Trophoblast cell (in vitro differentiated cells and primary cell): ENCODE data around the gene PDE6G.
A peak's percentile ranks its signal among the peaks of the same experiment; 100 is the strongest.

Experiments
- DNase-seq, 2 donors: peaks; one replicate each; pipeline ENCODE4 v3.0.0-alpha.2; 2016
- H2AFZ ChIP-seq: 2 replicates; pipeline ENCODE4 v1.6.1; 2013; ENCODE audit warnings: low read length, moderate library complexity, mild to moderate bottlenecking; ENCODE audit not compliant: insufficient read depth, poor library complexity
- H2AK5ac ChIP-seq: 2 replicates; pipeline ENCODE4 v1.6.1; 2013; ENCODE audit warnings: mild to moderate bottlenecking, low read length
- H2BK120ac ChIP-seq: 2 replicates; pipeline ENCODE4 v1.6.1; 2013; ENCODE audit warnings: low read length, mild to moderate bottlenecking, moderate library complexity; ENCODE audit not compliant: insufficient read depth, poor library complexity
- H2BK12ac ChIP-seq: 2 replicates; pipeline ENCODE4 v1.6.1; 2013; ENCODE audit warnings: mild to moderate bottlenecking, low read length, moderate library complexity
- H2BK5ac ChIP-seq: 2 replicates; pipeline ENCODE4 v1.6.1; 2013; ENCODE audit warnings: low read length, low read depth, moderate library complexity, mild to moderate bottlenecking; ENCODE audit not compliant: poor library complexity
- H3K14ac ChIP-seq: 2 replicates; pipeline ENCODE4 v1.6.1; 2013; ENCODE audit warnings: mild to moderate bottlenecking, low read length
- H3K18ac ChIP-seq: 2 replicates; pipeline ENCODE4 v1.6.1; 2013; ENCODE audit warnings: mild to moderate bottlenecking, low read length
- H3K23ac ChIP-seq: 2 replicates; pipeline ENCODE4 v1.6.1; 2013; ENCODE audit warnings: low read length
- H3K27ac ChIP-seq: 2 replicates; pipeline ENCODE4 v1.5.1; 2013; ENCODE audit warnings: low read depth, mild to moderate bottlenecking, inconsistent platforms, low read length, moderate library complexity
- H3K27me3 ChIP-seq: 2 replicates; pipeline ENCODE4 v1.6.1; 2013; ENCODE audit warnings: inconsistent platforms, mild to moderate bottlenecking, low read length, moderate library complexity; ENCODE audit not compliant: insufficient read depth
- H3K36me3 ChIP-seq, 2 experiments: 1 replicate in 1 of 2; 2 replicates in 1 of 2; pipeline ENCODE4 v1.6.1; 2013; ENCODE audit warnings: low read length in 2 of 2, mild to moderate bottlenecking in 2 of 2, moderate library complexity in 1 of 2; ENCODE audit not compliant: insufficient read depth in 2 of 2, control insufficient read depth in 1 of 2
- H3K4ac ChIP-seq: 2 replicates; pipeline ENCODE4 v1.6.1; 2013; ENCODE audit warnings: low read depth, mild to moderate bottlenecking, low read length, moderate library complexity
- H3K4me1 ChIP-seq, 2 experiments: 1 replicate in 1 of 2; 2 replicates in 1 of 2; pipeline ENCODE4 v1.6.1; 2013; ENCODE audit warnings: low read length in 2 of 2, mild to moderate bottlenecking in 2 of 2, moderate library complexity in 1 of 2; ENCODE audit not compliant: insufficient read depth in 2 of 2, control insufficient read depth in 1 of 2
- H3K4me2 ChIP-seq: 2 replicates; pipeline ENCODE4 v1.6.1; 2013; ENCODE audit warnings: inconsistent platforms, mild to moderate bottlenecking, low read length, moderate library complexity
- H3K4me3 ChIP-seq: 2 replicates; pipeline ENCODE4 v1.5.1; 2013; ENCODE audit warnings: mild to moderate bottlenecking, low read depth, low read length, inconsistent platforms
- H3K79me1 ChIP-seq: one replicate; pipeline ENCODE4 v1.6.1; 2013; ENCODE audit warnings: low read length
- H3K79me2 ChIP-seq: 2 replicates; pipeline ENCODE4 v1.6.1; 2013; ENCODE audit warnings: low read length, mild to moderate bottlenecking; ENCODE audit not compliant: control insufficient read depth, insufficient read depth, poor library complexity
- H3K9ac ChIP-seq: 2 replicates; pipeline ENCODE4 v1.6.1; 2013; ENCODE audit warnings: mild to moderate bottlenecking, low read length
- H3K9me3 ChIP-seq: 2 replicates; pipeline ENCODE4 v1.6.1; 2013; ENCODE audit warnings: low read depth, mild to moderate bottlenecking, control low read depth, inconsistent platforms, low read length; ENCODE audit not compliant: insufficient read depth
- H4K12ac ChIP-seq: 2 replicates; pipeline ENCODE4 v1.6.1; 2013; ENCODE audit warnings: low read depth, mild to moderate bottlenecking, low read length, moderate library complexity
- H4K8ac ChIP-seq: 2 replicates; pipeline ENCODE4 v1.6.1; 2013; ENCODE audit warnings: low read depth, mild to moderate bottlenecking, low read length, moderate library complexity
- H4K91ac ChIP-seq: one replicate; pipeline ENCODE4 v1.6.1; 2013; ENCODE audit warnings: low read depth, mild to moderate bottlenecking, low read length, moderate library complexity
- WGBS: extraction: QIAGEN DNeasy Blood & Tissue Kit; methylation state at CpG from one replicate; pipeline ENCODE4 v1.1.7; 2013; ENCODE audit warnings: missing lambda C conversion rate; ENCODE audit not compliant: insufficient read length, insufficient coverage; ENCODE audit errors: extremely low coverage; 5-methylcytosine and 5-hydroxymethylcytosine counted together

The PDE6G gene

GRCh38 chr17:81672504-81672903 lies 16.2 kb upstream of the PDE6G start:
- no peak overlapping the region for H3K4me2 ChIP-seq
- H3K14ac ChIP-seq = no peak overlapping the region
- H2AK5ac ChIP-seq = no peak overlapping the region
- no peak overlapping the region for H2AFZ ChIP-seq
- H3K18ac ChIP-seq = no peak overlapping the region
- no peaks in the 10 kb centered on the region for H3K79me2 ChIP-seq
- H3K27ac ChIP-seq = no peak overlapping the region
- H2BK5ac ChIP-seq = no peak overlapping the region
- peaks cover 4% of the 10 kb centered on the region for H3K9me3 ChIP-seq
- H3K79me1 ChIP-seq = no peaks in the 10 kb centered on the region
- no peak overlapping the region for H3K9ac ChIP-seq
- peaks cover 3 to 5% of the 10 kb centered on the region in 2 experiments for H3K4me1 ChIP-seq
- no peak overlapping the region for H3K4me3 ChIP-seq
- no peak overlapping the region for H4K12ac ChIP-seq
- H2BK120ac ChIP-seq = no peak overlapping the region
- H3K27me3 ChIP-seq = no peaks in the 10 kb centered on the region
- H3K4ac ChIP-seq = no peak overlapping the region
- H2BK12ac ChIP-seq = no peak overlapping the region
- H4K8ac ChIP-seq = no peak overlapping the region
- no peak overlapping the region for H4K91ac ChIP-seq
- H3K23ac ChIP-seq = no peak overlapping the region
- peaks cover 54 to 57% of the 10 kb centered on the region in 2 experiments for H3K36me3 ChIP-seq
- no CpG with 5 or more reads among the region's 18 CpGs for WGBS
- DNase-seq = no peak

- Histone ChIP-seq H3K4me3 (no peak overlapping the region), H4K8ac (no peak overlapping the region), H2BK120ac (no peak overlapping the region), H3K4ac (peak overlapping the region; percentile 43), H2BK5ac (no peak overlapping the region), H3K9ac (no peak overlapping the region), H3K36me3 (peaks cover 35 to 44% of the 10 kb centered on the region in 2 experiments), H2AFZ (no peak overlapping the region), H4K12ac (no peak overlapping the region), H3K18ac (no peak overlapping the region), H3K14ac (no peak overlapping the region), H3K79me1 (peaks cover 11% of the 10 kb centered on the region), H3K79me2 (peaks cover 13% of the 10 kb centered on the region), H3K4me1 (peaks cover 16 to 18% of the 10 kb centered on the region in 2 experiments), H3K9me3 (peaks cover 2% of the 10 kb centered on the region), H2AK5ac (no peak overlapping the region), H4K91ac (no peak overlapping the region), H3K27me3 (no peaks in the 10 kb centered on the region), H3K27ac (no peak overlapping the region), H3K4me2 (no peak overlapping the region), H2BK12ac (no peak overlapping the region), H3K23ac (no peak overlapping the region)
- no CpG with 5 or more reads among the region's 18 CpGs for WGBS
- DNase-seq = peak in 1 of 2 donors; percentile 24
These were observed 11.4 kb upstream of the PDE6G start for GRCh38 chr17:81667754-81668153.

GRCh38 chr17:81666342-81667191 lies 10.2 kb upstream of the PDE6G start, which contains the start of the genes CCDC137 and OXLD1:
TSS of gene CCDC137 (plus strand) at chr17:81666737. CDS start at chr17:81666767, 30 bp downstream.
TSS of gene OXLD1 (minus strand) at chr17:81666605. CDS start at chr17:81666577, 28 bp downstream.
- Histone ChIP-seq H3K79me2 (peaks cover 13% of the 10 kb centered on the region), H2AFZ (peak within 1 kb of the TSS; percentile 82), H3K4me3 (peak within 1 kb of the TSS; percentile 81), H2BK12ac (no peak within 1 kb of the TSS), H3K9ac (peak within 1 kb of the TSS; percentile 85), H3K4me1 (peaks cover 16 to 18% of the 10 kb centered on the region in 2 experiments), H2BK5ac (peak within 1 kb of the TSS; percentile 86), H3K9me3 (peaks cover 2% of the 10 kb centered on the region), H4K12ac (peak within 1 kb of the TSS; percentile 96), H4K8ac (peak within 1 kb of the TSS; percentile 95), H3K4ac (peak within 1 kb of the TSS; percentile 92), H2AK5ac (peak within 1 kb of the TSS; percentile 99), H3K14ac (peak within 1 kb of the TSS; percentile 94), H3K4me2 (peak within 1 kb of the TSS; percentile 96), H3K36me3 (peaks cover 23 to 32% of the 10 kb centered on the region in 2 experiments), H2BK120ac (peak within 1 kb of the TSS; percentile 85), H3K27ac (peak within 1 kb of the TSS; percentile 58), H3K27me3 (no peaks in the 10 kb centered on the region), H4K91ac (peak within 1 kb of the TSS; percentile 95), H3K79me1 (peaks cover 11% of the 10 kb centered on the region), H3K18ac (peak within 1 kb of the TSS; percentile 89), H3K23ac (no peak within 1 kb of the TSS)
- DNase-seq = peak; percentile 96 to 98
- no CpG with 5 or more reads among the region's 96 CpGs for WGBS

GRCh38 chr17:81666092-81666341 lies 9.7 kb upstream of the PDE6G start:
- no peak overlapping the region for H3K23ac ChIP-seq
- peak overlapping the region; percentile 56 for H3K4ac ChIP-seq
- peak overlapping the region; percentile 79 for H4K12ac ChIP-seq
- peak overlapping the region; percentile 82 for H2AFZ ChIP-seq
- H2BK12ac ChIP-seq = no peak overlapping the region
- peaks cover 18 to 27% of the 10 kb centered on the region in 2 experiments for H3K36me3 ChIP-seq
- H2AK5ac ChIP-seq = peak overlapping the region; percentile 64
- H3K4me2 ChIP-seq = peak overlapping the region; percentile 67
- H3K27me3 ChIP-seq = no peaks in the 10 kb centered on the region
- peak overlapping the region; percentile 85 for H4K91ac ChIP-seq
- peak overlapping the region; percentile 83 for H3K18ac ChIP-seq
- H3K79me1 ChIP-seq = peaks cover 11% of the 10 kb centered on the region
- H3K9me3 ChIP-seq = no peaks in the 10 kb centered on the region
- H3K27ac ChIP-seq = peak overlapping the region; percentile 58
- peak overlapping the region; percentile 67 for H3K9ac ChIP-seq
- H2BK120ac ChIP-seq = peak overlapping the region; percentile 82
- peak overlapping the region; percentile 86 for H2BK5ac ChIP-seq
- H3K4me1 ChIP-seq = peaks cover 16 to 18% of the 10 kb centered on the region in 2 experiments
- no CpG with 5 or more reads among the region's 16 CpGs for WGBS
- peak overlapping the region; percentile 81 for H3K4me3 ChIP-seq
- H4K8ac ChIP-seq = peak overlapping the region; percentile 95
- H3K79me2 ChIP-seq = peaks cover 13% of the 10 kb centered on the region
- DNase-seq = no peak
- peak overlapping the region; percentile 90 for H3K14ac ChIP-seq
